Measurements from ENCODE around the gene ZNF487. TPM values are rescaled to one million over a fixed set of nuclear protein-coding genes. Genes with fewer than 3 reads are reported as not detected.

ZNF487 gene
- total and polyA plus RNA-seq, 2 of the 13 experiments (the other 11 are each of a cell fraction or from before 2014, with no cell fraction given), result 7.4 to 8.8 TPM

GRCh38 chr10:43408710-43409384, 28.1 kb upstream of the ZNF487 start, which contains the start of gene HNRNPF (continued):
- no peak for TF ChIP-seq ZNF800 (CRISPR knock-in tag; IDR thresholded peaks at IDR 0.05)
- peak; percentile 91 for TF ChIP-seq ARHGAP35 (CRISPR knock-in tag; IDR thresholded peaks at IDR 0.05; ENCODE audit: borderline replicate concordance)
- 0 out of 2 replicates have a peak, but pooled peaks have one; percentile 79 for TF ChIP-seq ZNF124 (CRISPR knock-in tag; IDR thresholded peaks at IDR 0.05)
- peak; percentile 69 for TF ChIP-seq ZNF543 (CRISPR knock-in tag; IDR thresholded peaks at IDR 0.05)
- TF ChIP-seq ZNF678 (CRISPR knock-in tag; IDR thresholded peaks at IDR 0.05), result peak; percentile 70; the same call in 1 of the 2 replicates
- peak; percentile 84 for TF ChIP-seq MED1 (CRISPR knock-in tag; IDR thresholded peaks at IDR 0.05)
- peak; percentile 85; the same call in 1 of the 2 replicates for TF ChIP-seq PAX8 (CRISPR knock-in tag; IDR thresholded peaks at IDR 0.05; ENCODE audit: borderline replicate concordance)
- peak; percentile 89; the same call in 1 of the 2 replicates for TF ChIP-seq ZNF879 (CRISPR knock-in tag; IDR thresholded peaks at IDR 0.05)
- no peak for TF ChIP-seq TCF12 (IDR thresholded peaks at IDR 0.05)
- 0 out of 2 replicates have a peak, but pooled peaks have one; percentile 33 for TF ChIP-seq TCF12 (CRISPR knock-in tag; IDR thresholded peaks at IDR 0.05)
- peak; percentile 82; the same call in 1 of the 2 replicates for TF ChIP-seq ZNF766 (CRISPR knock-in tag; IDR thresholded peaks at IDR 0.05; ENCODE audit: borderline replicate concordance)
- peak; percentile 69; the same call in 1 of the 2 replicates for TF ChIP-seq ZNF256 (CRISPR knock-in tag; conservative IDR thresholded peaks at IDR 0.05)
- TF ChIP-seq ZNF350 (CRISPR knock-in tag; IDR thresholded peaks at IDR 0.05; ENCODE audit: borderline replicate concordance, low read depth), result no peak; the same call in 1 of the 2 replicates
- peak; percentile 63; the same call in 1 of the 2 replicates for TF ChIP-seq ZNF33B (CRISPR knock-in tag; IDR thresholded peaks at IDR 0.05)
- peak; percentile 84 for TF ChIP-seq TBX2 (CRISPR knock-in tag; IDR thresholded peaks at IDR 0.05; ENCODE audit: borderline replicate concordance)
- peak; percentile 59; the same call in 1 of the 2 replicates for TF ChIP-seq MEIS1 (CRISPR knock-in tag; IDR thresholded peaks at IDR 0.05; ENCODE audit: borderline replicate concordance)
- TF ChIP-seq ZNF138 (CRISPR knock-in tag; IDR thresholded peaks at IDR 0.05; ENCODE audit: low read depth), result peak; percentile 69; the same call in 1 of the 2 replicates
- TF ChIP-seq NFE2L1 (CRISPR knock-in tag; IDR thresholded peaks at IDR 0.05; ENCODE audit: borderline replicate concordance), result peak; percentile 37; the same call in 1 of the 2 replicates
- TF ChIP-seq ZNF383 (CRISPR knock-in tag; IDR thresholded peaks at IDR 0.05; ENCODE audit: borderline replicate concordance), result 0 out of 2 replicates have a peak, but pooled peaks have one; percentile 63
- no peak for TF ChIP-seq ZXDC (CRISPR knock-in tag; IDR thresholded peaks at IDR 0.05)
- peak; percentile 80 for TF ChIP-seq MEIS2 (CRISPR knock-in tag; IDR thresholded peaks at IDR 0.05)
- TF ChIP-seq ZNF773 (CRISPR knock-in tag; IDR thresholded peaks at IDR 0.05; ENCODE audit: borderline replicate concordance), result peak; percentile 89
- no peak for TF ChIP-seq CHD2 (IDR thresholded peaks at IDR 0.05; ENCODE audit: low read depth, low read length)

Measured in HepG2 (cell line).